GM12864 (cell line): ENCODE data around the gene CCNG1.

Source experiments
- DNase-seq: peaks from one replicate; pipeline ENCODE4 v3.0.0-alpha.2; 2011; ENCODE audit warnings: low read depth
- H3K4me3 ChIP-seq: 2 replicates; pipeline ENCODE4 v1.5.1; 2011; ENCODE audit warnings: mild to moderate bottlenecking, low read depth, low read length, control low read depth
- TF ChIP-seq, protein P1 (sequence below): IDR thresholded peaks from 2 replicates; pipeline ENCODE4 v1.5.1; 2011; ENCODE audit warnings: low read depth, mild to moderate bottlenecking, moderate library complexity, low read length, control low read depth, inconsistent platforms; ENCODE audit errors: missing control alignments

CCNG1 gene

DNA sequence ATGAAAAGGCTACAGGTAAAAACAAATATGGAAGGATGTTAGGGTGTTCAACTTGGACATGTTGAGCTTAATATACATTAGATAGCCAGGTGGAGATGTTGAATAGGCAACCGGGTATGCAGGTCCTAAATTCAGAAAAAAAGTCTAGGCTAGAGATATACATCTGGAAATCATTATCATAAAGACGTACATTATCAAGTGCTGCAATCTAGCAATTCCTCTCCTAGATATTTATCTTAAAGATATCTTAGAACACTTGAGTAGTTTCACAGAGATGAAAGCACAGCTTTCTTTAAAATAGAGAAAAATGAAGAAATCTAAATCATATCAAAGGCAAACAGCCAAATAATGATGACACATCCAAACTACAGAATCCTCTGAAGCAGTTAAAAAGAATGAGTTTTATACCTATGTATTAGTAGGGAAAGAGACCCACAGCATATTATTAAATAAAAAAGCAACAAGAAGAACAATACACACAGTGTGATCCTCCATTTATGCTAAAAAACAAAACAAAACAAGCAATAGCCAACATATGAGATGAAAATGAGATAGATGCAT lies 18.7 kb downstream of the CCNG1 start:
- no peak overlapping the region for H3K4me3 ChIP-seq
- TF ChIP-seq, protein P1, sequence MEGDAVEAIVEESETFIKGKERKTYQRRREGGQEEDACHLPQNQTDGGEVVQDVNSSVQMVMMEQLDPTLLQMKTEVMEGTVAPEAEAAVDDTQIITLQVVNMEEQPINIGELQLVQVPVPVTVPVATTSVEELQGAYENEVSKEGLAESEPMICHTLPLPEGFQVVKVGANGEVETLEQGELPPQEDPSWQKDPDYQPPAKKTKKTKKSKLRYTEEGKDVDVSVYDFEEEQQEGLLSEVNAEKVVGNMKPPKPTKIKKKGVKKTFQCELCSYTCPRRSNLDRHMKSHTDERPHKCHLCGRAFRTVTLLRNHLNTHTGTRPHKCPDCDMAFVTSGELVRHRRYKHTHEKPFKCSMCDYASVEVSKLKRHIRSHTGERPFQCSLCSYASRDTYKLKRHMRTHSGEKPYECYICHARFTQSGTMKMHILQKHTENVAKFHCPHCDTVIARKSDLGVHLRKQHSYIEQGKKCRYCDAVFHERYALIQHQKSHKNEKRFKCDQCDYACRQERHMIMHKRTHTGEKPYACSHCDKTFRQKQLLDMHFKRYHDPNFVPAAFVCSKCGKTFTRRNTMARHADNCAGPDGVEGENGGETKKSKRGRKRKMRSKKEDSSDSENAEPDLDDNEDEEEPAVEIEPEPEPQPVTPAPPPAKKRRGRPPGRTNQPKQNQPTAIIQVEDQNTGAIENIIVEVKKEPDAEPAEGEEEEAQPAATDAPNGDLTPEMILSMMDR, result no peak
- DNase-seq, result no peak

DNA sequence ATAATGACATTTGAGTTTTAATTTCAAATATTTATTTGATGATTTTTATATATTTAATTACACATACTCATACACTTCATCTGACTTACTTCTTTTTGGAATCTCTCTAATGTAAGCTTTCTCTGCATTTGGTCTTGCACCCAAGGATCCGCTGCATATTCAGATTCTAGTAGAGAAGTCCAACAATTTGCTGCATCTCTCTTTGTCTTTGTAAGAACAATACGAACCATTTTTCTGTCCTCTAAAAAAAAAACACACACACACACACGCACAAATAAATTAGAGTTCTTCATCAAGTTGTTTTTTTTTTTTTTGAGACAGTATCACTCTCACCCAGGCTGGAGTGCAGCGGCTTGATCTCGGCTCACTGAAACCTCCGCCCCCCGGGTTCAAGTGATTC lies 19.4 kb downstream of the CCNG1 start:
- TF ChIP-seq, protein P1, result no peak
- no peak overlapping the region for H3K4me3 ChIP-seq
- DNase-seq, result no peak

DNA sequence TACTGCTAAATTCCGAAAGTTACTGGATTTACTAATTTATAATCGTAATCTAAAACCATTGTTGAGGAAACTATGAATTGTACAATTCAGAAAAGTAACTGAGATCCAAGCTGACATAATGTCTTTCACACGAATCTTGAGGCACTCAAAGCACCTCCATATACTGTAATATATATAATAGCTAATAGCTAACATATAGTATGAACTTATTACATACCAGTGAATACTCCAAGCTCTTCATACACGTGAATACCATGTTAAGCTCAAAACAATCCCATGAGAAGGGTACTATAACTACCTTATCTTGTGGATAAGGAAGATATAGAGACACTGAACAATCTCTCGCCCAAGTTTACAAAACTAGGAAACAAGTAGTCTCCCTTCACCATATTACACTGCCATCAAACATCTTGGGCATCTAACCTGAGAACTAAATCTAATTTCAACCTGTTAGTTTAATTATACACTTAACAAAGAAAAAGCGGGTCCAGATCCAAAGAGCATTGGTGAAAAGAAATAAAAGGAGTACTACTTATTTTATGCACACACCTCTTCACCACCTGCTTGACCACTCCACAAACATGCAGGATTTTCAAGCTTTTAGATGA lies 21.5 kb downstream of the CCNG1 start:
- TF ChIP-seq, protein P1, result no peak
- peak overlapping the region; percentile 77 for H3K4me3 ChIP-seq
- no peak for DNase-seq

DNA sequence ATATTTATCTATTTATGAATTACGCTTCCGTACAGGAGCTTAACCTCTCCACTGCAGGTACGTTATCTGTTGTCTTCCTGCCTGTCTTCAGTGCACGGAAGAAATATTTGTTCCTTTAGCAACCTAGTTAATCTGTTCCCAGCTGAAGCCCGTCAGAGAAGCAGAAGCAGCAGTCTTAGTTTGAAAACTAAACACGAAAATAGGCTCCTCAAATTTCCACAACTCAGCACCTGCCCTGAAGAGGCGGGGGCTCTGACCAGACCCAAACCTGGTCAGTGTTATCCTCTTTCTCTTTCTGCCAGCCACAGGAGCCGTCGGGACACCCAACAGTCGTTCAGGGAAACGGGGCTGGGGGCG lies 22.0 kb downstream of the CCNG1 start:
- H3K4me3 ChIP-seq, result peak overlapping the region; percentile 77
- TF ChIP-seq, protein P1, result no peak
- no peak for DNase-seq

DNA sequence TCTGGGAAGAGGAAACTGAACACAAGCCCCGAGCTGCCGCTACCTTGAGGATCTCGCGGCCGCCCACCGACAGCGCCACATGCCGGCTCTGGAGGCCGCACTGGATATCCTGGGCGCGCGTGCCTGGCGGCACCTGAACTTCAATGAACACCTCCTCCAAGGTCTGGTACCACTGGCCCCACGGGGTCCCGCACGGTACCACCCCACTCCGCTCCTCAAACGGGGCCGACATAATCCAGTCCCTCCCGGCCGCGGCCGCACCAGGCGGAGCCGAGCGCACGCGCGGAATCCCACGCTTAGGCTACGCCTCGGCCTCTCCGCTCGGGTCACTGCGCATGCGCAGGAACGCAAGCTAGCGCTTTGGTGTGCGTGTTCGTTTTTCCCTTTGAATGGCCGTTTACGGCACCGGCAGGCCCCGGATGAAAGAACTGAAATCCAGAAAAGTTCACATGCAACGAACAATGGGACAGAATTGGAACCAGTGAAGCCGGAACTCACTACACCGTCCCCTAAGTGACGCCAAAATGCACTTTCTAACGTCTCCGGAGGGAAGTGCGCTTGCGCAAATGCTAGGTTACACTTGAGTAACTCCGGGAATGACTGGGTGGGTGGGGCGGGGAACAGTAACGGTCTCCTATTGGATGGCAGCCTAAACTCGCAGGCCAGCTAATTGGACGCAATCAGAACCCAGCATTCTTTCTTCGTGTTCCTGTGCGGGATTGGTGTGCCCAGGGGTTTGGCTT lies 22.6 kb downstream of the CCNG1 start, which contains the start of gene NUDCD2:
Gene NUDCD2 (minus strand): TSS at position 284 of the 743 bp plus-strand sequence. CDS start 52 bp downstream, at position 232.
- peak within 1 kb of the TSS; percentile 89 for H3K4me3 ChIP-seq
- DNase-seq, result peak; percentile 99
- TF ChIP-seq, protein P1, result peak; percentile 18

- H3K4me3 ChIP-seq, result peak within 1 kb of the TSS; percentile 89
- no peak for DNase-seq
- TF ChIP-seq, protein P1, result no peak
Measured at GRCh38 chr5:163460562-163461171, 23.3 kb downstream of the CCNG1 start, which contains the start of gene HMMR. Gene HMMR, plus strand, starts transcription at chr5:163460632. Its CDS starts 61 bp downstream, at chr5:163460693.
